Dendritic cell treated with granulocyte-macrophage colony-stimulating factor and Interleukin-4, amounts not matched to agents 40 ng/mL and 50 ng/mL, for 4 days (primary cell): ENCODE data around the gene CLDN19.
"Not testable (repeated sequence)": the region's sequence is repeated elsewhere in the genome, so short reads cannot be mapped to it uniquely, and the experiment has no call there.

ENCODE experiments used
- H3K27ac Mint-ChIP-seq: one replicate; pipeline ENCODE4 v1.8.0; 2022; ENCODE audit warnings: mild to moderate bottlenecking, mixed read lengths
- H3K27me3 Mint-ChIP-seq: one replicate; pipeline ENCODE4 v1.8.0; 2022; ENCODE audit warnings: mild to moderate bottlenecking, mixed read lengths
- H3K36me3 Mint-ChIP-seq: one replicate; pipeline ENCODE4 v1.8.0; 2022; ENCODE audit warnings: low read depth, mixed read lengths
- H3K4me1 Mint-ChIP-seq: one replicate; pipeline ENCODE4 v1.8.0; 2022; ENCODE audit warnings: low read depth, mixed read lengths
- H3K4me3 Mint-ChIP-seq: one replicate; pipeline ENCODE4 v1.8.0; 2022; ENCODE audit warnings: mild to moderate bottlenecking, moderate library complexity, mixed read lengths
- H3K9me3 Mint-ChIP-seq: one replicate; pipeline ENCODE4 v1.8.0; 2022; ENCODE audit warnings: mixed read lengths
- intact Hi-C: fragments of 100-400 bp; cut with micrococcal nuclease; formaldehyde crosslinking; loops from one replicate; pipeline ENCODE4 v1.15.0; 2022

Gene CLDN19

GRCh38 chr1:42725820-42726219 lies 14.2 kb downstream of the CLDN19 start:
- H3K9me3 Mint-ChIP-seq, H3K4me3 Mint-ChIP-seq, H3K27ac Mint-ChIP-seq, H3K4me1 Mint-ChIP-seq, intact Hi-C loops, H3K27me3 Mint-ChIP-seq, H3K36me3 Mint-ChIP-seq: not testable (repeated sequence)

- Mint-ChIP-seq H3K4me1 (no peaks in the 10 kb centered on the region), H3K36me3 (peaks cover 2% of the 10 kb centered on the region), H3K4me3 (no peak overlapping the region), H3K9me3 (no peaks in the 10 kb centered on the region), H3K27ac (no peak overlapping the region), H3K27me3 (no peaks in the 10 kb centered on the region)
- intact Hi-C loops: no loop called here
Measured at GRCh38 chr1:42723511-42723910, 16.5 kb downstream of the CLDN19 start.

GRCh38 chr1:42722403-42722802 lies 17.6 kb downstream of the CLDN19 start:
- H3K9me3 Mint-ChIP-seq, H3K4me1 Mint-ChIP-seq, intact Hi-C loops, H3K27ac Mint-ChIP-seq, H3K27me3 Mint-ChIP-seq, H3K4me3 Mint-ChIP-seq: not testable (repeated sequence)
- H3K36me3 Mint-ChIP-seq: peaks cover 13% of the 10 kb centered on the region

GRCh38 chr1:42721926-42722325 lies 18.1 kb downstream of the CLDN19 start:
- Mint-ChIP-seq H3K27me3 (no peaks in the 10 kb centered on the region), H3K4me1 (no peaks in the 10 kb centered on the region), H3K4me3 (no peak overlapping the region), H3K27ac (no peak overlapping the region), H3K36me3 (peaks cover 18% of the 10 kb centered on the region), H3K9me3 (no peaks in the 10 kb centered on the region)
- intact Hi-C loops: no loop called here

- no peaks in the 10 kb centered on the region for H3K9me3 Mint-ChIP-seq
- H3K27me3 Mint-ChIP-seq: no peaks in the 10 kb centered on the region
- intact Hi-C loops: no loop called here
- peaks cover 29% of the 10 kb centered on the region for H3K36me3 Mint-ChIP-seq
- H3K27ac Mint-ChIP-seq: no peak overlapping the region
- H3K4me1 Mint-ChIP-seq: no peaks in the 10 kb centered on the region
- no peak overlapping the region for H3K4me3 Mint-ChIP-seq
Measured at GRCh38 chr1:42720868-42721267, 19.2 kb downstream of the CLDN19 start.

GRCh38 chr1:42714441-42714840 lies 25.6 kb downstream of the CLDN19 start:
- peaks cover 93% of the 10 kb centered on the region for H3K36me3 Mint-ChIP-seq
- H3K27ac Mint-ChIP-seq, intact Hi-C loops: not testable (repeated sequence)

GRCh38 chr1:42713293-42713692 lies 26.7 kb downstream of the CLDN19 start:
- Mint-ChIP-seq H3K27ac (no peak overlapping the region), H3K9me3 (peaks cover 10% of the 10 kb centered on the region), H3K4me1 (peaks cover 7% of the 10 kb centered on the region), H3K36me3 (peaks cover 98% of the 10 kb centered on the region), H3K4me3 (no peak overlapping the region), H3K27me3 (no peaks in the 10 kb centered on the region)
- intact Hi-C loops: no loop called here

More at GRCh38 chr1:42714441-42714840, 25.6 kb downstream of the CLDN19 start:
- H3K4me1 Mint-ChIP-seq, H3K27me3 Mint-ChIP-seq, H3K9me3 Mint-ChIP-seq, H3K4me3 Mint-ChIP-seq: not testable (repeated sequence)

GRCh38 chr1:42712808-42713207 lies 27.2 kb downstream of the CLDN19 start:
- H3K27ac Mint-ChIP-seq, H3K4me3 Mint-ChIP-seq, H3K9me3 Mint-ChIP-seq, H3K27me3 Mint-ChIP-seq, H3K4me1 Mint-ChIP-seq, intact Hi-C loops: not testable (repeated sequence)
- peaks cover 98% of the 10 kb centered on the region for H3K36me3 Mint-ChIP-seq

- Mint-ChIP-seq H3K27ac (no peak overlapping the region), H3K9me3 (no peaks in the 10 kb centered on the region), H3K36me3 (peaks cover 94% of the 10 kb centered on the region), H3K4me1 (peaks cover 7% of the 10 kb centered on the region), H3K27me3 (no peaks in the 10 kb centered on the region), H3K4me3 (no peak overlapping the region)
- intact Hi-C loops: no loop called here
Measured at GRCh38 chr1:42703888-42704464, 36.1 kb downstream of the CLDN19 start.

- no peak overlapping the region for H3K27ac Mint-ChIP-seq
Measured at GRCh38 chr1:42700006-42700405, 40.0 kb downstream of the CLDN19 start.

GRCh38 chr1:42698081-42698813 lies 41.8 kb downstream of the CLDN19 start:
- peaks cover 98% of the 10 kb centered on the region for H3K36me3 Mint-ChIP-seq
- no peak overlapping the region for H3K27ac Mint-ChIP-seq
- H3K4me1 Mint-ChIP-seq: peaks cover 11% of the 10 kb centered on the region
- no peak overlapping the region for H3K4me3 Mint-ChIP-seq
- H3K9me3 Mint-ChIP-seq: no peaks in the 10 kb centered on the region
- intact Hi-C loops: no loop called here
- H3K27me3 Mint-ChIP-seq: no peaks in the 10 kb centered on the region

More at GRCh38 chr1:42700006-42700405, 40.0 kb downstream of the CLDN19 start:
- peaks cover 100% of the 10 kb centered on the region for H3K36me3 Mint-ChIP-seq
- H3K4me1 Mint-ChIP-seq: peaks cover 11% of the 10 kb centered on the region
- intact Hi-C loops: no loop called here
- no peak overlapping the region for H3K4me3 Mint-ChIP-seq
- no peaks in the 10 kb centered on the region for H3K27me3 Mint-ChIP-seq
- no peaks in the 10 kb centered on the region for H3K9me3 Mint-ChIP-seq

- intact Hi-C loops: no loop called here
- no peak overlapping the region for H3K4me3 Mint-ChIP-seq
Measured at GRCh38 chr1:42692911-42693310, 47.1 kb downstream of the CLDN19 start.

GRCh38 chr1:42692461-42692860 lies 47.6 kb downstream of the CLDN19 start:
- H3K36me3 Mint-ChIP-seq: peaks cover 64% of the 10 kb centered on the region

More at GRCh38 chr1:42692911-42693310, 47.1 kb downstream of the CLDN19 start:
- Mint-ChIP-seq H3K36me3 (peaks cover 64% of the 10 kb centered on the region), H3K27me3 (no peaks in the 10 kb centered on the region), H3K4me1 (peaks cover 24% of the 10 kb centered on the region), H3K27ac (no peak overlapping the region), H3K9me3 (no peaks in the 10 kb centered on the region)

GRCh38 chr1:42691157-42691498 lies 48.9 kb downstream of the CLDN19 start:
- Mint-ChIP-seq H3K27ac (no peak overlapping the region), H3K4me1 (peaks cover 40% of the 10 kb centered on the region), H3K36me3 (peaks cover 59% of the 10 kb centered on the region), H3K9me3 (no peaks in the 10 kb centered on the region), H3K27me3 (no peaks in the 10 kb centered on the region), H3K4me3 (no peak overlapping the region)
- intact Hi-C loops: no loop called here

More at GRCh38 chr1:42692461-42692860, 47.6 kb downstream of the CLDN19 start:
- H3K27me3 Mint-ChIP-seq: no peaks in the 10 kb centered on the region
- H3K4me3 Mint-ChIP-seq: no peak overlapping the region
- H3K27ac Mint-ChIP-seq: no peak overlapping the region
- intact Hi-C loops: no loop called here
- peaks cover 29% of the 10 kb centered on the region for H3K4me1 Mint-ChIP-seq
- H3K9me3 Mint-ChIP-seq: no peaks in the 10 kb centered on the region
